GM20431 (cell line): ENCODE measurements around the gene DUS1L.

ENCODE experiments used
- in situ Hi-C: fragments of 300-500 bp; cut with MseI, MboI; formaldehyde crosslinking; loops from one replicate; pipeline ENCODE4 v1.15.0; 2020; ENCODE audit warnings: low sequenced_read_pairs; ENCODE audit not compliant: unreplicated experiment

The DUS1L gene

DNA sequence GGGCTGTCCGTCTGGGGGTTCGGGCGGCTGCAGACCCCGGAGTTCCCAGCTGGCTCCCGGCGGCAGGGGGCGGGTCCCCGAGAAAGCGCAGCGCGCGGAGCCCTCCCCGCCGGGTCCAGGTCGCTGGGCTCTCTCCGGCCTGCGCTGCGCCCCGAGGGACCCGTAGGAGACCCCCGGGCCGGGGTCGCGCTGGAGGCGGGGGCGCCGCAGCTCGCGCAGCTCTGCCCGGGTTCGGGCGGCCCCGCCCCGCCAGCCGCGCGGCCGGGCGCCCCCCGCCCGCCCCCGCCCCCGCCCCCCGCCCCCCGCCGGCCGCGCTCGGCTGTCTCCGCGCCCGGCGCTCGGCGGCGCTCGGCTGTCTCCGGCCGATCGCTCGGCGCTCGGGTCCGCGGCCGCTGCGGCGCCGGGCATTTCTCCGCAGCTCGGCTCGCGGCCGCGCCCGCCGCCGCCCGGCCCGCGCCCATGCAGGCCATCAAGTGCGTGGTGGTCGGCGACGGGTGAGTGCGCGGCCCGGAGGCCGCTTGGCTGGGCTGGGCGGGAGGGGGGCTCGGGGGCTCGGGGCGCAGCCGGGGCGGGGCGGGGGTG lies 34.2 kb downstream of the DUS1L start, which contains the start of gene RAC3:
Gene RAC3, plus strand, starts transcription at position 376 of the 582 bp plus-strand sequence. Its CDS starts 84 bp downstream, at position 460.
- in situ Hi-C loops: no loop called here

DNA sequence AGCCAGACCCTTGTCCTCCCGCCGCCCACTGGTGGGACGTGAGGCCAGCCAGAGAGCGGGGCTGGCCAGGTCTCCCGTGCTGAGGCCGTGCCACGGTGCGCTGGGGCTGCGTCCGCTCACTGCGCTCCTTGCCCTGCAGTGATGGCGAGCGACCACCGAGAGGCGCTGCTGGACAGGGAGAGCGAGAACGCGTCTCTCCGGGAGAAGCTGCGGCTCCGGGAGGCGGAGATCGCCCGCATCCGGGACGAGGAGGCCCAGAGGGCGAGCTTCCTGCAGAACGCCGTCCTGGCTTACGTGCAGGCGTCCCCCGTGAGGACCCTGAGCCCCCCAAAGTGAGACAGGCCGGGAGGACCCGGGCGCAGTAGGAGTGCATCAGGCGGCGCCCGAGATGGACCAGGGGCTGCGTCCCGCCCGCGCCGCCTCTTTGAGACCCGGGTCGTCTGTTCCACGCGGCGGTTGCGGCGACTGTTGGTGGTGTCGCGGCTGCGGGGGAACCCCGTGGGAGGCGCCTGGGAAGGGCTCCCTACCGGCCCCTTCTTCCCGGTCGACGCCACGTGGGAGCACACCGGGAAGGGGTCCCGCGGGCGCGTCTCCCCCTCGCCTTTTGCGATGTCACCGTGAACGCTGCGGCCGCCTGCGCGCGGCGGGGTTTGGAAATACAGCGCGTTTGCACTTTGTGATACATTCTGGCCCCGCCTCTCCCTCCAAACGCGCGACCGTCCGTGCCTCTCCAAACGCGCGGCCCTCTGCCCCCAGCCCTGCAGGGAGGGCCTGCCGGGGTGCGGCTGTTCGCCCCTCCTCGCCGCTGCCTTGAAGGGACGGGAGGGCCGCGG lies 34.9 kb downstream of the DUS1L start:
- in situ Hi-C loops: no loop called here

DNA sequence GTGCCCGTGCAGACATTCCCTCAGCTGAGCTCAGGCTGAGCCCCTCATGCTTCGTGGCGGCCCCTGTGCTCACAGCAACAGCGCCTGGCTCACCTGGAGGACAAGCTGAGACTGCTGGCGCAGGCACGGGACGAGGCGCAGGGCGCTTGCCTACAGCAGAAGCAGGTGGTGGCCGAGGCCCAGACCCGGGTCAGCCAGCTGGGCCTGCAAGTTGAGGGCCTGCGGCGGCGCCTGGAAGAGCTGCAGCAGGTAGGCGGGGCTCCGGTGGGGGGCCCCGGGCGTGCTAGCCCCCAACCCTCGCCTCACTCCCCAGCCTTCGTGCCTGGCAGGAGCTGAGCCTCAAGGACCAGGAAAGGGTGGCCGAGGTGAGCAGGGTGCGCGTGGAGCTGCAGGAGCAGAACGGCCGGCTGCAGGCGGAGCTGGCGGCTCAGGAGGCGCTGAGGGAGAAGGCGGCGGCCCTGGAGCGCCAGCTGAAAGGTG lies 35.6 kb downstream of the DUS1L start:
- in situ Hi-C loops: loop anchor here (10.0 kb wide), 1 partner anchor 125 kb away; no protein-coding TSS in a partner anchor

DNA sequence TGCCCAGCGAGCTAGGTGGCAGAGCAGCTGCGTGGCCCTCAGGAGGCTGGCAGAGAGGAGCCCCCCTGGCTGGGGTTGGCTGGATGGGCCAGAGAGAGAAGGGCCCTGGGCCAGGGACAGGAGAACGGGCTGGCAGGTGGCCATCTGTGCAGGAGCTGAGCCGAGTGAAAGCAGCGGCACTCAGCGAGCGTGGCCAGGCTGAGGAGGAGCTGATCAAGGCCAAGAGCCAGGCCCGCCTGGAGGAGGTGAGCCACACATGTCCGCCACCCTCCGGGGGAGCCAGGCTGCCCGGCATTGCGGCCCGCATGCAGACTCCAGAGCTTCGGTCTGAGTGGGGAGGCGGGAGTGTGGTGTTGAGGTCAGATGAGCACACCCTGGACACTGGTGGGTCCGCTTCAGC lies 36.2 kb downstream of the DUS1L start:
- in situ Hi-C loops: loop anchor here (10.0 kb wide), 1 partner anchor 125 kb away; no protein-coding TSS in a partner anchor

DNA sequence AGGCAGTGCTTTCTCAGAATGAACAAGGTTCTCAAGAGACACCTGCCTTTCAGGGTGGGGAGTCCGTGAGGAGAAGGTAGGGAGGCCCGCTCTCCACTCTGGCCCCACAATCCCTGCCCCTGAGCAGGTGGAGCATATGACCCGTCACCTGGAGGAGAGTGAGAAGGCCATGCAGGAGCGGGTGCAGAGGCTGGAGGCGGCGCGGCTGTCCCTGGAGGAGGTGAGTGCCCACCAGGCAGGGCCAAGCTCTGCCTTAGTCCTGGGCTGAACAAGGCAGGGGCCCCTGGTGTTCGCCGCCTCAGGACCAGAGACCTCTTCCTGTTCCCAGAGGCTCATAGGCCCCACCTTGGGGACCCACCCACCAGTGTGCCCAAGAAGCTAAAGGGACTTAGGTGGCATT lies 36.6 kb downstream of the DUS1L start:
- in situ Hi-C loops: loop anchor here (10.0 kb wide), 1 partner anchor 126 kb away; no protein-coding TSS in a partner anchor

DNA sequence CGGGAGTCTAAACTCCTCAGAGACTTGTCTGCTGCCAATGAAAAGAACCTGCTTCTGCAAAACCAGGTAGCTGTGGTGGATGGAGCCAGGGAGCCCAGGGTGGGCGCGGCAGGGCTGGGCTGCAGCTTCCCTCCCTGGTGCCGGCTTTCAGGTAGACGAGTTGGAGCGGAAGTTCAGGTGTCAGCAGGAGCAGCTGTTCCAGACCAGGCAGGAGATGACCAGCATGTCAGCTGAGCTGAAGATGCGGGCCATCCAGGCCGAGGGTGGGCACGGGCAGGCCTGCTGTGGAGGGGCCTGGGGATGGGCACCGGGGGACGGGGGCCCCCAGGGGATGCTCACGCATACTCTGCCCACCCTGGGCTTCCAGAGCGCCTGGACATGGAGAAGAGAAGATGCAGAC lies 37.4 kb downstream of the DUS1L start:
- in situ Hi-C loops: loop anchor here (10.0 kb wide), 1 partner anchor 127 kb away; no protein-coding TSS in a partner anchor

DNA sequence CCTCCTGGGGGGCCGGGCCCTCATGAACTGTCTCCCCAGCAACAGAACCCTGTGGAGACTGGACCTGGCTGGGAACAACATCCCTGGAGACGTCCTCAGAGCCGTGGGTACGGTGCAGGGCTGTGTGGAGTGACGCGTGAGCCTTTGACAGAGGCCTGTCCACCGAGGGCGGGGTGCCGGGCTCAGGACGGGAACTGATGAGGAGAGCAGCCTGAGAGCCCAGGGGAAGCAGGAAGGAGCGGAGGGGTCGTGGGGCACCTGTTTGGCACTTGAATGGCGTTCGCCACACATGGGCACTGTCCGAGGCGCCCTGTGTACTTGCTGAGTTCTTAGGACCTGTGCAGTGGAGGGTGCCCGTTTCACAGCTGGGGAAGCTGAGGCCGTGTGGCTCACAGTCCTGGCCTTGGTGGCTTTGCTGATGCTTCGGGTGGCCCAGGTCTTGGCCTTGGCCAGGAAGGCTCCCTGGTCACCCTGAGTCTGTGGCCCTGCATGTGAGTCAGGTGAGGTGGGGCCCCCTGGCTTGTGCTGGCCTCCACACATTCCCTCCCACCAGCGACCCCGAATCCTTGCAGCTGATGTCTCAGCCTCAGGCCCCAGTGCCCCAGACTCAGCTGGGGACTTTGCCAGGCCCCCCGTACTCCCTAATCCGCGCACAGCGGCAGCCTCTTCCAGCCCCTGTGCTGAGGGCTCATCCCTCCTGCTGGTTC lies 40.0 kb downstream of the DUS1L start:
- in situ Hi-C loops: loop anchor here (10.0 kb wide), 1 partner anchor 129 kb away; no protein-coding TSS in a partner anchor

DNA sequence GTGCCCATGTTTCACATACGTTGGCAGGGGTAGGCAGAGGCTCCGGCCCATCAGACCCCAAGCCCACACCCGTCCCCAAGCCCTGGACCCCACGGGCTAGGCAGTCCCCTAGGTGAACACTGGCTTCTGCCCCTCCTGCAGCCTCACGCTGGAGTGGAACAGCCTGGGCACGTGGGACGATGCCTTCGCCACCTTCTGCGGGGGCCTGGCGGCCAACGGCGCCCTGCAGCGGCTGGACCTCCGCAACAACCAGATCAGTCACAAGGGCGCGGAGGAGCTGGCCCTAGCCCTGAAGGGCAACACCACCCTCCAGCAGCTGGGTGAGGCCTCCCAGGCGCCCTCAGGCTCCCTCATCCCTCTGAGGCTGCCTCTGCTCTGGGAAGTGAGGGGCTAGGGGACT lies 40.7 kb downstream of the DUS1L start:
- in situ Hi-C loops: loop anchor here (10.0 kb wide), 1 partner anchor 130 kb away; no protein-coding TSS in a partner anchor

DNA sequence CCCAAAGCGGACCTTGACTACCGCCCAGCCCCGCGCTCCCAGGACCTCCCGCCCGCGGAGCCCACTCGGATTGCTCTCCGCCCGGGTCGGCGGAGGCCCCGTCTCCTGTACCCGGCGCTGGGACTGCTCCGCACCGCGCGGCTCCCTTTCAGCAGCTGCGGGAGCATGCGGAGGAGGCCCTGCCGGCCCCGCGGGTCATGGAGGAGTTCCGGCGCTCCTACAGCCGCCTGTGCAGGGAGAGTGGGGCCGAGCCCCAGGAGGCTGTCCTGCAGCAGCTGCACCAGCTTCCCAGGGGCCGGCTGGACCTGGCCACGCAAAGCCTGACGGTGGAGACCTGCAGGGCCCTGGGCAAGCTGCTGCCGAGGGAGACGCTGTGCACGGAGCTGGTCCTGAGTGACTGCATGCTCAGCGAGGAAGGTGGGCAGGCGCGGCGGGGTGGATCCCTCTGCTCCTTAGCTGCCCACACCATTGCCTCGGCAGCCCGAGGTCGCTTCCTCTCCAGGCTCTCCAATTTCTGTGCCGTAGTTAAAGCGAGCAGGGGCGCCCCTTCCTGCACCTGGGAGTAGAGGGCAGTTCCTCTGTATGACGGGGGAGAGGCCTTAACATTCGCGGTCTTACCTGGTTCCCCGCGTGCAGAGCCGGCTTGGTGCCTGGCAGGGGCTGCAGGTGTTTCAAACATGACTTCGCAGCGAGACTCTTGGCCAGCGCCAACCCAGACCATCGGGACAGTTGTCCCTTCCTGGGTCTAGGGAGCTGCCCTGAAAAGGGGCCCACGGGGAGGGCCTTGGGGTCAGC lies 42.0 kb downstream of the DUS1L start:
- in situ Hi-C loops: loop anchor here (10.0 kb wide), 1 partner anchor 131 kb away; no protein-coding TSS in a partner anchor

DNA sequence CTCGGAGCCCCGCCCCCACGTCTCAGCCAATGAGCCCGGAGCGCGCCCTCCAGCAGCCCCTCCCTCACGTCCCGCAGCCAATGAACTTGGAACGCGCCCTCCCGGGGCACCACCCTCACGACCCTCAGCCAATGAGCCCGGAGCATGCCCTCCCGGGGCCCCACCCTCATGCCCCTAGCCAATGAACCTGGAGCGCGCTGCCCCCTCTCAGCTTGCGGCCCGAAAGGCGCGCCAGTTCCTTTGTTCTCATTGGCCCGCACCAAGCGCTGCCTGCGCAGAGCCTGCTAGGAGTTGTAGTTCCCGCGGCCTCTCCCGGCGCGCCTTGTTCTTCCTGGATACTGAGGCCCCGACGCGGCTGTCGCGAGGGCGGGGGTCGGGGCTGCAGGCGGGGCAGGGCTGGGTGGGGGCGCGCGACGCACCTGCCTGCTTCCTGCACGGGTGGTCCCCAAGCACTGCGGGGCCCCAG lies 42.6 kb downstream of the DUS1L start, which contains the start of gene LRRC45:
Gene LRRC45, plus strand, starts transcription at position 325 of the 466 bp plus-strand sequence. CDS start 339 bp downstream, outside the sequence.
- in situ Hi-C loops: loop anchor here (10.0 kb wide), 1 partner anchor 132 kb away; no protein-coding TSS in a partner anchor

DNA sequence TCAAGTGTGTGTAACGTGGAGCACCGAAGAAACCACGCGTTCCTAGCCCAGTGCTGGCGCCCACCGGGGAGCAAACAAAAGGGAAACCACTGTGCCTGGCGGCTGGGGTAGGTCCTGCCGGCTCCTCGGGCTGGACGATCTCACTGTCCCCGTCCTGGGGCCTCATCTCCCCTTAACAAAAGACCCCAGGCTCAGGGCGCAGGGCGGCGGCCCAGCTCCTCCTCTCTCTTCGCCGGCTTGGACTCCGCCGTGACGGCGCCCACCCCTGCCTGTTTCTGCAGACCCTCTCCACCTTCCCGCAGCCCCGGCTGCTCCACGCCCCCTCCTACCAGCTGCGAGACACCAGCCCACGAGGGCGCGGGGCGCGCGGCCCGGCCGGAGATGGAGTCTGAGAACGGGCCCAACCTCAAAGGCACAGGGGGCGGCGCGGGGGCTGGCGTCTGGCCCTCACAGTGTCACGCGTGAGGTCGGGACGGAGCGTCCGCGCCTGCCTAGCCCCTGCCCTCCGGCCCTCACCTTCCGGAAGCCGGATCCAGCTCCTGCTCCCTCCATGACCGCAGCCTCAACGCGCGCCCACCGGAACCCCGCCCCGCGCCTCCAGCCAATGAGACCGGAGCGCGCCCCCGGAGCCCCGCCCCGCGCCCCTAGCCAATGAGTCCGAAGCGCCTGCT lies 43.2 kb downstream of the DUS1L start, which contains the start of gene CENPX:
Gene CENPX, minus strand, starts transcription at position 569 of the 671 bp plus-strand sequence. Its CDS starts 17 bp downstream, at position 552.
- in situ Hi-C loops: loop anchor here (10.0 kb wide), 1 partner anchor 132 kb away; no protein-coding TSS in a partner anchor

DNA sequence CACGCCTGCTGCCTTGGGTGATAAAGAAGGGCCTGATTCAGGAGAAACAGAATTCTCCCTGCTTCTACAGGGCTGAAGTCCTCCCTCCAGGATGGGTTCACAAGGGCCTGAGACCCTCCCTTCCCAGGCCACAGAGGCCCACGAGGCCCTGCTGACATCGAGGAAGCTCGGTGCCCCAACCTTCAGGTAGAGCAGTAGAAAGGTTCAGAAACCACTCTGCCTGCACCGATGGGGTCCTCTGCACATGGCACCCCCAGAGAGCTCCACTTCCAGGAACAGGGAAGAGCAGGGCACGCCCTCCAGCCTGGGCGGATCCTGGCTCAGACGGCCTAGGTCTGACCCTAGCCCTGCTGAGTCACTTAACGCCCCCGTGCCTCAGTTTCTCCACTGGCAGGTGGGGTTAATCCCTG lies 43.7 kb downstream of the DUS1L start:
- in situ Hi-C loops: loop anchor here (10.0 kb wide), 1 partner anchor 133 kb away; no protein-coding TSS in a partner anchor

DNA sequence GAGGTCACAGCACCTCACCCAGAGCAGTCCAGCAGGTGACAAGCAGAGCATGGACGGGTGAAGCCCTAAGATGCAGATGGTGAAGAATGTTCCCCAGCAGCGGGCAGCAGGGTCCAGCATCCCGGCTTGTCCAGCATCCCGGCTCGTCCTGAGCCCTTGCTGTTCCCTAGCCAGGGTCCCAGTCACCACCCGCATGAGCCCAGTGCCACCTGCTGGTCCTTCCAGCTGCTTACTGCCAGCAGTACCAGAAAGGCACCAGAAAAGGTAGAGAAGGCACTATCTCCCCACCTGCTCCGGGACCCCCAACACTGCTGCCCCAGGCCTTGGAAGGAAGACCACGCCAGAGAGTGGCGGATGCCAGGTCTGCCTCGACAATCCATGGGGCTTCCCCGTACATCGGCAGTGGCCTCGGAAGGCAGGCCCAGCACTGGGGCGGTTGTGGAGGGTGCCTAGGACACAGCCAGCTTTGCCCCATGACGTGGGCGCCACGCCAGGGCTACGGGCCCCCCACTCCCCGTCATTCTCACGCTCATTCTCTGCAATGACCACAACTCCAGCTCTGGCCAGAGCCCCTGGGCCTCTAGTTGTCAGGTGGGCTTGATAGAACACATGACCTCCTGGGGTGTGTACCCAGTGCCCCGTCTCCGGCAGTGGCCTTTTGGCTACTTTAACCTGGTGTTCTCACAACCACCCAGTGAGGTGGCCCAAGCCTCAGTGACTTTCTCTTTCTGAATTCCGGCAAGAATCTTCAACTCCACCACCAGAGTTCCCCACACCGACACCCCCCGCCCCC lies 44.3 kb downstream of the DUS1L start:
- in situ Hi-C loops: loop anchor here (10.0 kb wide), 1 partner anchor 133 kb away; no protein-coding TSS in a partner anchor

DNA sequence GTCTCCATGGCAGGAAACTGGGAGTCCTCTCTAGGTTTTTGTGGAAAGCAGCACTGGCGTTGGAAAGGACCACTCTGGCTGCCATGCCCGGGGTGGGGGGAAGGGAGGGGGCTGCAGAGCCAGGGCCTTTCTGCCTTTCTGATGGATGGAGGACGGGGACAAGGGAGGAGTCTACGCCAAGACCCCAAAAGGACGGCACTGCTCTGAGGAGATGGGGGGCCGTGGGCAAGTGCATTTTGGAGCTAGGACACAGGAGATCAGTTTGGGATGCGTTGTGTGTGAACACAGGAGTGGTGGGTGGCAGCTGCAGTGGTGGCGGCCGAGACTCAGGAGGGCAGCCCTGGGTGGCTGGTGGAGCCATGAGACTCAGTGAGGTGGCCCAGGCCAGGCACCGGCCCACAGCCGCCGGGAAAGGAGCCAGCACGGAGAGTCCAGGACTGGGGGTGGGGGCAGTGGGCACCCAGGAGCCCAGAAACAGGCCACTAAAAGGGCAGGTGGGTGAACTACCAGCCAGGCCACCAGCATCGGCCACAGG lies 45.0 kb downstream of the DUS1L start:
- in situ Hi-C loops: loop anchor here (10.0 kb wide), 1 partner anchor 134 kb away; no protein-coding TSS in a partner anchor

DNA sequence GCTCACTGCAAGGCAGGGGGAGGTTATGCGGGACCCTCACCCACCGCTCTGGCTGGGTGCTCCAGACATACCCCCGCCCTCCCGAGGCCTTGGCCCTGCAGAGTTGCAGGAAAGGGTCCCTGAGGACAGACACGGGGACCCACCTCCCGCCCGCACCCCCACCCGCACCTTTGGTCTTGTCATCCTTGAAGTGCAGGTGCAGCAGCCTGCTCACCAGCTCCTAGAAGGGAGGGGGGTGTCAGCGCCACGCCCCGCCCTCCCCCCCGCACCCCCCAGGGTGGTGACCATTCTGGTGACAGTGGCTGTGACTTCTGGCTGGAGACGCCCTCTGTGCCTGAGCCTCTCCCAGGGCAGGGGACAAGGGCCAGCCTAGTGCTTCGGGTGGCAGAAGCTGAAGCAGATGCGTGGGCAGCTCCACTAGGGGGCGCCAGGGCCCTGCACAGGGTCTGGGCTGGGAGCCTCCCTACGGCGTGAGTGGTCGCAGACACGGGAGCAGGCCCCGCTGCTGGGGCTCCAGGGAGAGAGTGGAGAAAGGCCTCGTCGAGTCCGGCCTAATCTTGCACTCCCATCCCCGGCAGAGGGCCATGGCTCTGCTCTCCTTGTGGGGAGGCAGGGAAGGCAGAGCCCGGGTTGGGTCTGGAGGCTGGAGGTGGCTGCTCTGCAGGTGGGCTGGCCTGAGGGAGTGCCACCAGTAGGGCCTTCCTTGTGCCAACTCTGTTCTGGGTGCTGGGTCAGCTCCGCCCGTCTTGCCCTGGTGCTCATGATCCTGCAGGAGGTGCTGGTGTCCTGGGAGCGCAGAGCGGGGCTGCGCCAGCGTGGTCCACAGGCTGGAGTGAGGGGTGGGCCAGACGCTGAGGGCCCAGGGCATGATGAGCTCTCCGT lies 45.7 kb downstream of the DUS1L start:
- in situ Hi-C loops: loop anchor here (10.0 kb wide), 1 partner anchor 135 kb away; no protein-coding TSS in a partner anchor
